OCI-M1 (cell line): ENCODE data around the gene NR3C2.

Experiments used
- DNase-seq: peaks from one replicate; lab custom pipeline; 2025; lab: John Stamatoyannopoulos, UW

Gene NR3C2

GRCh38 chr4:148077581-148077980 is 364.6 kb downstream of the NR3C2 start:
- DNase-seq, result no peak

DNA sequence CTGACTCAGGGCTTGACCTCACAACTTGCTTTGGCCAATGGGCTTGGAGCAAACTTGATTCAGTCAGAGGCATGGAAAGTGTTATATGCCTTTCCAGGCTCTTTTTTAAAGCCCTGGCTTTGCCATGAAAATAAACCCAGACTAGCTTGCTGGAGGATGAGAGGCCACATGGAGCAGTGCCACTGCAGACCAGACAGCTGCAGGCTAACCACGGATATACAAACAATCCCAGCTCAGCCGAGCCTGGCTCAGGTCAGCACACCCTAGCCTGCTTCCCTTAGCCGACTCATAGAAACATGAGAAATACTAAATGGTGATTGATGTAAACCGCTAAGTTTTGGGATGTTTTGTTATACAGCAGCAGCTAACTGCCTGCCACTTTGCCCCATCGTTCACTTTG is 365.2 kb downstream of the NR3C2 start:
- DNase-seq, result no peak

DNA sequence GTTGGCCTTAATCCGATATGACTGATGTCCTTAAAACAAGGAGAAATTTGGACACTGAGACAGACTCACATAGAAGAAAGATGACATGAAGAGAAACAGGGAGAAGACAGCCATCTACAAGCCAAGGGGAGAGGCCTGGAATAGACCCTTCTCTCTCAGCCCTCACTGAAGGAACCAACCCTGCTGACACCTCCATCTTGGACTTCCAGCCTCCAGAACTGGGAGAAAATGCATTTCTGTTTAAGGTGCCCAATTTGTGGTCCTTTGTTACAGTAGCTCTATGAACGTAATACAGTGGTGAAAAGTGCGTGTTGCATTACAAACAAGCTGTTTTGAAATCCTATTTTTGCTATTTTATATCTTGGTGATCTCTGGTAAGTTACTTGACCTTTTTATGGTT is 366.8 kb downstream of the NR3C2 start:
- no peak for DNase-seq

DNA sequence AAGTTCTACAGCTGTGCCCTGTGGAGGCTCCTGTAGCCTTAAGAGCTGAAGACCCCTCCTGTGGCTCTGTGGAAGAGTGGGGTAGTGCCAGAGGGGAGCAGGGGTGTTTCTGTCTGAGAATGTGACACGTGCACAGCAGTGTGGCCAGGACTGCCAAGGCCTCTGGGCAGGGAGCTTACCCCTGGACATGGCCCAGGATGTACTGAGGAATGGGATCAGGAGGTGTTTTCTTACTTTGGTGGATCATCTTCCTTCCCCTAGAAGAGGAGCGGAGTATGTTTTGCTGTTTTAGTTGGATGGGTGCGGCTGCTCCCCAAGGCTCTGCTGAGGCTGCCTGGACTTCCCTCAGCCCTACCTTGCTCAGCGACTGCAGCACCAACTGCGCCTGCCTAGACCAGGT is 367.8 kb downstream of the NR3C2 start:
- no peak for DNase-seq

DNA sequence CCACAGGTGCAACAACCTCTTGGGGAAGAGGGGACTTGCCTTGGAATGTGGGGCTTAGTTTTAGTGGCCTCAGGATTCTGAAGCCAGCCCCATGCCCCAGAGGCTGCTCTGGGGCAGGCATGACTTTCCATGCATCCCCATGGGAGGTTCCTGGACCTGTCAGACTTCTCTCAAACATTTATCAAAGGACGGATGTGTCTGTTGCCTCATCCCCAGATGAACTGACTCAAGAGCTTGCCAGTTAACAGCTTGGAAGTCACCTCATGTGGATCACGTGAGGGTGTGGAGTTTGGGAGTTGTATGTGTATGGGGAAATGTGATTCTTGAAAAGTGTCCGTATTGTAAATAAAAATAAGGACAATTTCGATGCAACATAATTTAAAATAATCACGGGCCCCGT is 368.9 kb downstream of the NR3C2 start:
- DNase-seq, result no peak

GRCh38 chr4:148072789-148073188 is 369.4 kb downstream of the NR3C2 start:
- DNase-seq, result no peak

DNA sequence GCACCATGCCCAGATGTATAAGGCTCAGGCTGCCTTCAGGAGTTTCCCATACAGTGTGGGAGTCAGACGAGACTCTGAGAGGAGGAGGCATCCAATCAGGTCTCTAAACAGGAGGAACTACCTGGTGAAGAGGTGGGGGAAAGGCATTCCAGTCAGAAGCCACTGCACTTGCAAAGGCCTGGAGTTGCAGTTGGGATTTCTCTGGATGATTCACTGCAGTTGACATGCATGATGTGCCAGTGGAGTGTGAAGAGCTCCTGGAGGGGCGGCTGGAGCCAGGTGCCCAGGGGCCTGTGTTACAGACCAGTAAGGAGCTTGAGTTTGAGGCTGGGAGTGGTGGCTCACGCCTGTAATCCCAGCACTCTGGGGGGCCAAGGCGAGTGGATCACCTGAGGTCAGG is 371.2 kb downstream of the NR3C2 start:
- DNase-seq, result no peak

GRCh38 chr4:148069895-148070178 is 372.4 kb downstream of the NR3C2 start:
- no peak for DNase-seq

- DNase-seq, result no peak
Observed at GRCh38 chr4:148069086-148069894, 372.9 kb downstream of the NR3C2 start.

DNA sequence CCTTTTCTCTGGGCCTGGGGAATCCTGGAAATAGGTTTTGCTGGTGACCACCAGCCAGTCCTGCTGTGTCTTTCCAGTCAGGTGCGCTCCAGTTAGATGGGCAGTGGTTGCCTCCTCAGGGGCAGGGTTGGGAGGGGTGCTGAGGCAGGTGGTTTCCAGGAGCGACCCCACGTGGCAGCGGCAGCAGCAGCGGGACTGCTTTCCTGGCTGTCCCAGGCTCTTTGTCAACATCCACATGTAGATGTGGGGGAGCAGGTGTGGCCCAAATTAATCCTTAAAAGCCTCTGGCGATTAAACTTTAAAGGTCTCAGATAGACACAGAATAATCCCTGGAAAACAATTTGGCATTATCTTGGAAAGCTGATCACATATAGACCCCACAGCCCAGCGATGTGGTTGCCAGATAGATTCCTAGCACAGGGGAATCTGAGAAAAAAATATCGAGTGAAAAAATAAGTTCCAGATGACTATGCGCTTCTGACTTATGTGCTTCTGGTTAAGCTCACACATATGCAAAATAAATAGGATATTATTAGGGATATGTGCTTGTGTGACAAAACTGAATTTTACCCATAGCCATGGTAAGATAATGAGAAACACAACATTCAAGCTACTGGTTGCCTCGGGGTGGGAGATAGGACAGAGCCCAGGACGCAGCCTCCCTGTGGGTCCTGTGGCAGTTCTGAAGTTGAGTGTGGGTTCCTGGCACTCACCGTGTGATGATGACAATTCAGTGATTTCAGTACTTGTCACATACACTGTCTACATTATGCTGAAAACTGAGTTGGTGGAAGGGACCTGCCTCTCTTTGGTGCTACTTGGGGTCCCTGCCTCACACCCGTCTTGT is 373.9 kb downstream of the NR3C2 start:
- DNase-seq, result no peak

DNA sequence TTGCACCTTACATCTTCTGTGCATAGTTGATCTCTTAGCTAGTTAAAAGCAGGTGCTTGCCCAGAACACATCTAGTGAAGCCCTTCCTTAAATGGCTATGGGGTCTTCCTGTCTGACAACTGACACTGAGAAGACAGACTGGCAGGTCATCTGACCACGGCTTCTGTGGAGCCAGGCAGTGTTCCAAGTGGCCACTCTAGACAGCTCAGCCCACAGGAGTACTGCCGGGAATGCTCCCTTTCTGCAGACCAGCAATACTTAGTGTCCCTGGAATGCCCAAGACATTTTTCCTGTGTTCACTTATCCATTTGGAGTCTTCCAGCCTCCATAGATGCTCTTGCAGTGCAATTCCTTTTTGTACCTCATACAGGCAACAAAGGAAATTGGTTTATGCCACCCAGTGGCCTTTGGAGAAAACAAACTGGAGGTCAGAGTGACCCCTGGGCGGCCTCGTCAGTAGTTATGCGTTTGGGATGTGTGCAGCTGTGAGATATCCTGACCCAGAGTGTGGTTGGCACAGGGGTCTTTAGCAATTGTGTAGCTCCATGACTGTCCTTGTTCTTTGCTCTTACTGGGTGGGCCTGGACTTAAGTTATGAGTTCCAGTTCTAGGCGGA is 374.8 kb downstream of the NR3C2 start:
- DNase-seq, result peak; percentile 15

DNA sequence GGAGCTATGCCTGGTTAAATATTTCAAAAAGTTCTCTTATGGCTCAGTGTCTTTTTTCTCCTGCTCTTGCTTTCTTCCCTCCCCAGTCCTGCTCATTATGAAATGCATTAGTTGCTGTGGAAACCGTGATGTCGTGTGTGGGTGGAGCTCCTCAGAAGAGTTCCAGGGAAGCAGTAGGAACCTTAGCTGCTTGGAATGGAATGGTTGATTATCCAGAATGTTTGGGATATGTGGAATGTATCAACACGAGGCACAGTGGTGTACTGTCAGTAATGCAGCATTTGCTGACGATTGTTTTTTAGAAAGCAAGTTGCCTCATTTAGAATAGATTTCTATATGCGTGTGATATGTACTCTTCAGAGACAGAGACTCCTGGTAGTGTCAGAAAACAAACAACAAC is 377.1 kb downstream of the NR3C2 start:
- no peak for DNase-seq

DNA sequence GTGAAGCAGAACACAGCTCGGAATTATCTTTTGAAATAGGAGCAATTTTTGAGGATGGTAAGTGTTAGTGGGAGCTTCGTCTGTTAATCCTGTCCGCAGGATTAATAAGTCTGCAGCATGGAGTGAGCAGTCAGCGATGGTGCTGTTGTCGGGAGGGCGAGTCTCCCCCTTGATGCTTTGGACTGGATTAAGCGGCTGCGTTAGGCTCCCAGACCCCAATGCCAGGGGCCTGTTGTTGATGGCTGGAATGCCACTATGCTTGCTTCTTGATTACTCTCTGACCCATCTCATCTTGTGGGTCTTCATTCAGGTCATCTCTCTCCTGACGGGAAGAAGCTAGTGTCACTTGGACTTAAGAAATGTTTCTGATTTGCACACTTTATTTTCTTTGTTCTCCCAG is 377.8 kb downstream of the NR3C2 start:
- DNase-seq, result no peak

GRCh38 chr4:148062301-148062950 is 379.8 kb downstream of the NR3C2 start:
- no peak for DNase-seq

GRCh38 chr4:148061795-148062194 is 380.4 kb downstream of the NR3C2 start:
- DNase-seq, result no peak

DNA sequence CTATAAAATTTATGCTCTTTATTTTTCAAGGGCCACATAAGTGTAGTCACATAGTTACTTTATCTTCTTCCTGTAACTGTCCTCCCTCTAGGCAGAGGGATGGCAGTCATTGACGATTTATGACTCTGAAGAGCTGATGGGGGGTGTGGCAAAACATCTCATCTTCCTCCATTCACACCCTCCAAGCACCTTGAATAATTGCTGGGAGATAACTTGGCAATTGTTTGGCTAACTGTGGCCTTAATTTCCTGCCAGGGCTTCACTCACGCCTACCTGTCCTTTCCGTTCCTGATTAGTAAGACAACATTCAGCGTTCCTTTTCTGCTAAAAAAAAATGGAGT is 381.1 kb downstream of the NR3C2 start:
- peak; percentile 36 for DNase-seq

- DNase-seq, result peak; percentile 36
Observed at GRCh38 chr4:148060264-148061140, 381.7 kb downstream of the NR3C2 start.

GRCh38 chr4:148059617-148060180 is 382.5 kb downstream of the NR3C2 start:
- no peak for DNase-seq

GRCh38 chr4:148057984-148058859 is 384.0 kb downstream of the NR3C2 start:
- no peak for DNase-seq

DNA sequence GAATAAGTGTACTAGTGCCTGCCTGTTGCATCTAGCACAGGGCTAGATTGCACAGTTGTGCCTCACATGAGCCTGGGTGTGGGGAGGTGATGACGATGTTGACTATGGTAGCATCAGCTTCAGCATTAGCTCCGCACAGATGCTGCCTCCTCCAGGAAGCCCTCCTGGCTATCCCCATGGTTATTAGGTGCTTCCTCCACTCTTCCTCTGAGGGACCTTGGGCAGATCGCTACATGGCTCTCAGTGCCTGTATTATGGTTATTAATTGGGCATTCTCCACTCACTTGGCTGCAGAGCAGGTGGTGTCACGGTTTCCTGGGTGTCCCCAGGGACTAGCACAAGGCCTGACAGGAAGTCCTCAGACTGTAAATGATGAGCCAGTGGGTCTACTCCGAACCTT is 384.7 kb downstream of the NR3C2 start:
- DNase-seq, result no peak
